Measurements from ENCODE around the gene FAM135A. TPM values are rescaled to one million over a fixed set of nuclear protein-coding genes. Genes with fewer than 3 reads are reported as not detected.
A peak's percentile ranks its signal among the peaks of the same experiment; 100 is the strongest.

FAM135A gene
- total and polyA plus RNA-seq, 10 of the 15 experiments (the other 5 are each of a cell fraction or from before 2014, with no cell fraction given), result 3.9 to 24.5 (median 13.7) TPM

DNA sequence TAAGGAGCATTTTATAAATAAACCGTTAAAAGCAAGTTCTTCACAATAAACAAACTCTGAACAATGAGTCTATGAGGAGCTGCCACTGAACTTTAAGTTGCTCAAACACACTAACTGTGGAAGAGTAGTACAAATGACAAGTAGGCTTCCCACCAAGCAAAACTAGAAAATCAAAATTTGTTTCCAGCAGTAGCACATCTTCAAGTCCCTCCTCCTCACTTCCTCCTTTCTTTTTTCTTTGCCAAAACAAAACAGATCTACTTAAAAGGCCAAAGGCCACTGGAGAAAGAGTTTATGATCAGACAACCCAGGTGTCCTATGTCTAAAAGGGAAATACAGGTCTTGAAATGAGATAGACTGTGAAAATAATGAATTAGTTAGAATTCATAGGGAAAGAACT lies 17.1 kb upstream of the FAM135A start (continued):
- TF ChIP-seq BRCA1 (IDR thresholded peaks at IDR 0.05; ENCODE audit: low read depth, low read length), result no peak
- no peak for TF ChIP-seq EZH2 (IDR thresholded peaks at IDR 0.05; ENCODE audit: borderline replicate concordance, control insufficient read depth, low read depth, low read length)
- no peak for TF ChIP-seq CHD2 (IDR thresholded peaks at IDR 0.05; ENCODE audit: borderline replicate concordance, low read depth, low read length)
- TF ChIP-seq, protein P1, sequence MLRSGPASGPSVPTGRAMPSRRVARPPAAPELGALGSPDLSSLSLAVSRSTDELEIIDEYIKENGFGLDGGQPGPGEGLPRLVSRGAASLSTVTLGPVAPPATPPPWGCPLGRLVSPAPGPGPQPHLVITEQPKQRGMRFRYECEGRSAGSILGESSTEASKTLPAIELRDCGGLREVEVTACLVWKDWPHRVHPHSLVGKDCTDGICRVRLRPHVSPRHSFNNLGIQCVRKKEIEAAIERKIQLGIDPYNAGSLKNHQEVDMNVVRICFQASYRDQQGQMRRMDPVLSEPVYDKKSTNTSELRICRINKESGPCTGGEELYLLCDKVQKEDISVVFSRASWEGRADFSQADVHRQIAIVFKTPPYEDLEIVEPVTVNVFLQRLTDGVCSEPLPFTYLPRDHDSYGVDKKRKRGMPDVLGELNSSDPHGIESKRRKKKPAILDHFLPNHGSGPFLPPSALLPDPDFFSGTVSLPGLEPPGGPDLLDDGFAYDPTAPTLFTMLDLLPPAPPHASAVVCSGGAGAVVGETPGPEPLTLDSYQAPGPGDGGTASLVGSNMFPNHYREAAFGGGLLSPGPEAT (IDR thresholded peaks at IDR 0.05; ENCODE audit: low read depth), result no peak
- TF ChIP-seq TBL1XR1 (IDR thresholded peaks at IDR 0.05; ENCODE audit: low read depth, low read length), result no peak
- no peak for TF ChIP-seq KLF5 (IDR thresholded peaks at IDR 0.05; ENCODE audit: partially characterized antibody)
- no peak for TF ChIP-seq ATF7 (IDR thresholded peaks at IDR 0.05; ENCODE audit: low read depth)
- no peak for TF ChIP-seq RUNX3 (IDR thresholded peaks at IDR 0.05; ENCODE audit: low read length)
- TF ChIP-seq RELA (IDR thresholded peaks at IDR 0.05; ENCODE audit: borderline replicate concordance, partially characterized antibody), result no peak

DNA sequence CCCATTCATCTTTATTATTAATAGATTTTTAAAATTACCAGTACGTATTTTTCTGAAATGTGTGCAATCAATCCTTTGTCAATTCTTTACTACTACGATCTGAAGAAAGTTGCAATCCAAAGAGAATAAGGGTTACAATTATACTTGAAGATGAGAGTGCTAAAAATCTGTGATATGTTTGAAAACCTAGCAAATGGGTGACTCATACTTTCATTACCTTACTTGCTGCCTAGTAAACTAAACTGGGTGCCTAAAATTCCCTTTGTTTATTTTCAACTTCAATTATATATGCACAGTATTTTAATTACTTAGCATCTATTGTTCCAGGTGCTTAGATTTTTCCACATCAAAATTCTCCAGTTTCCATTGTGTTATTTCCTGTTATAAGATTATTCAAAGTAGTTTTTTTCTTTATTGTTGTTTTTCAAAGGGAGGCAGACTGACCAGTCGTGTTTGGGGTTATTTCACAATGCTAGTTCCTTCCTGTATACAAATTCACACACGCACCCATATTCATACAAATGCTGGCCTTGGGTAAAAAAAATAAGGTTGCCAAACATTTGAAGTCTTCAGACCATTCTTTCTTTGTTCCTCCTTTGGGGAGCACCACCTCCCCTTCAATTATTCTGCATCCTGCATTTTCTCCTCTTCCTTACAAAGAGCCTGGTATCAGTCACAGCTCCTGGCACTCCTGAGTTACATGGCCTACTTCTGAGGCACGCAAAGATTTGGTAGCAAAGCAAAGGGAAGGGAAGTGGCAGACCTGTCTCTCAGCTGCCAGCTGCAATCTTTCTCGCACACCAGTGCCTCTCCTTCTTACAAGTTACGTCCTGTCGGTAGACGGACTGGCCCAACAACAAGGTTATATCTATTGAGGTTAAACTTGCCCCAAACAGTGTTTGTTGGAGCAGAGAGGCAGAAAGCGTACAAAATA lies 16.2 kb upstream of the FAM135A start:
- peak overlapping the region; percentile 13 for H2AFZ ChIP-seq (ENCODE audit: control insufficient read depth, low read depth, low read length)
- no peak overlapping the region for H3K4me3 ChIP-seq
- ChIA-PET POLR2A (interaction anchor here (0.6 kb wide), 1 partner anchor 16 kb away, joined by 6 read pairs; no protein-coding TSS in a partner anchor), RAD21 (ENCODE audit: unreplicated experiment) (no interaction called here), SMC1A (ENCODE audit: uncharacterized antibody, unreplicated experiment) (no interaction called here), CTCF (no interaction called here)
- no TSS peak for BruUV-seq (replicated peaks)
- no peak for DNase-seq (ENCODE audit: low read depth, low spot score)
- intact Hi-C loops (cut with micrococcal nuclease; ENCODE audit: unreplicated experiment), result no loop called here
- H3K9me3 ChIP-seq (replicated peaks; ENCODE audit: control insufficient read depth, insufficient read depth, low read length), result no peaks in the 10 kb centered on the region
- no peak for FAIRE-seq
- 30% methylated on average over 10 of the region's 10 CpGs for WGBS (ENCODE audit: insufficient coverage, insufficient replicate concordance, low lambda C conversion rate, missing lambda C conversion rate)
- no peaks in the 10 kb centered on the region for H4K20me1 ChIP-seq (ENCODE audit: control insufficient read depth, insufficient read depth)
- no peaks in the 10 kb centered on the region for H3K4me1 ChIP-seq (ENCODE audit: control insufficient read depth, insufficient read depth, low read length)
- no peaks in the 10 kb centered on the region for H3K27me3 ChIP-seq (replicated peaks in 1 of 2; ENCODE audit: control insufficient read depth in 2 of 2, insufficient read depth in 2 of 2, low read length in 1 of 2)
- no peak overlapping the region for H3K4me2 ChIP-seq (ENCODE audit: control insufficient read depth, insufficient read depth)
- H3K27ac ChIP-seq (ENCODE audit: control insufficient read depth, insufficient read depth), result no peak overlapping the region
- no peak overlapping the region for H3K9ac ChIP-seq (ENCODE audit: control insufficient read depth, insufficient read depth, low read length)
- in situ Hi-C loops (cut with MboI), result no loop called here
- H3K79me2 ChIP-seq (ENCODE audit: control insufficient read depth, insufficient read depth, low read length), result no peaks in the 10 kb centered on the region
- no peaks in the 10 kb centered on the region for H3K36me3 ChIP-seq (ENCODE audit: control insufficient read depth in 2 of 2, insufficient read depth in 2 of 2, low read length in 1 of 2)
- ATAC-seq, result 0 out of 3 replicates have a peak, but pooled peaks have one; percentile 23
- TF ChIP-seq, protein P2, sequence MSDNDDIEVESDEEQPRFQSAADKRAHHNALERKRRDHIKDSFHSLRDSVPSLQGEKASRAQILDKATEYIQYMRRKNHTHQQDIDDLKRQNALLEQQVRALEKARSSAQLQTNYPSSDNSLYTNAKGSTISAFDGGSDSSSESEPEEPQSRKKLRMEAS (IDR thresholded peaks at IDR 0.05; ENCODE audit: low read depth, low read length), result no peak
- TF ChIP-seq STAT1 (conservative IDR thresholded peaks at IDR 0.05), result no peak
- TF ChIP-seq TCF7 (IDR thresholded peaks at IDR 0.05; ENCODE audit: borderline replicate concordance), result no peak
- TF ChIP-seq RAD21 (IDR thresholded peaks at IDR 0.05; ENCODE audit: insufficient read depth, low read depth, low read length), result no peak
- no peak for TF ChIP-seq LARP7 (IDR thresholded peaks at IDR 0.05)
- no peak for TF ChIP-seq PML (IDR thresholded peaks at IDR 0.05; ENCODE audit: low read length)
- no peak for TF ChIP-seq SIN3A (IDR thresholded peaks at IDR 0.05; ENCODE audit: low read depth, low read length)
- TF ChIP-seq, protein P3, sequence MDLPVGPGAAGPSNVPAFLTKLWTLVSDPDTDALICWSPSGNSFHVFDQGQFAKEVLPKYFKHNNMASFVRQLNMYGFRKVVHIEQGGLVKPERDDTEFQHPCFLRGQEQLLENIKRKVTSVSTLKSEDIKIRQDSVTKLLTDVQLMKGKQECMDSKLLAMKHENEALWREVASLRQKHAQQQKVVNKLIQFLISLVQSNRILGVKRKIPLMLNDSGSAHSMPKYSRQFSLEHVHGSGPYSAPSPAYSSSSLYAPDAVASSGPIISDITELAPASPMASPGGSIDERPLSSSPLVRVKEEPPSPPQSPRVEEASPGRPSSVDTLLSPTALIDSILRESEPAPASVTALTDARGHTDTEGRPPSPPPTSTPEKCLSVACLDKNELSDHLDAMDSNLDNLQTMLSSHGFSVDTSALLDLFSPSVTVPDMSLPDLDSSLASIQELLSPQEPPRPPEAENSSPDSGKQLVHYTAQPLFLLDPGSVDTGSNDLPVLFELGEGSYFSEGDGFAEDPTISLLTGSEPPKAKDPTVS (IDR thresholded peaks at IDR 0.05; ENCODE audit: low read depth, low read length), result no peak
- TF ChIP-seq CHD2 (IDR thresholded peaks at IDR 0.05; ENCODE audit: borderline replicate concordance, low read depth, low read length), result no peak
- no peak for TF ChIP-seq CEBPB (IDR thresholded peaks at IDR 0.05; ENCODE audit: borderline replicate concordance in 1 of 2, low read depth in 2 of 2, low read length in 2 of 2)

Measured in GM12878 (cell line).